H1 (cell line): Measurements from ENCODE around the gene WWP2. TPM values are rescaled to one million over a fixed set of nuclear protein-coding genes. Genes with fewer than 3 reads are reported as not detected.

Experiments
- NANOG ChIP-seq: IDR thresholded peaks from 2 replicates; pipeline ENCODE4 v1.6.1; 2011; ENCODE audit warnings: low read length, low read depth, mild to moderate bottlenecking, inconsistent platforms; ENCODE audit not compliant: insufficient read depth, poor library complexity, severe bottlenecking
- RNF2 ChIP-seq: fragments of 200-900, 300-1000 bp; sonication (generic); IDR thresholded peaks from 2 replicates; pipeline ENCODE4 v1.7.1; 2016; ENCODE audit warnings: borderline replicate concordance, low read depth, mild to moderate bottlenecking, antibody characterized with exemption, low read length; ENCODE audit not compliant: poor library complexity, severe bottlenecking; ENCODE audit errors: missing control alignments
- YY1 ChIP-seq: IDR thresholded peaks from 2 replicates; pipeline ENCODE4 v1.6.1; 2011; ENCODE audit warnings: low read depth, mild to moderate bottlenecking, low read length
- polyA plus RNA-seq, 7 experiments: library from polyadenylated mRNA; depleted of rRNA in 3 of 7; stranded (reverse) in 5 of 7; unstranded in 2 of 7; fragments of >200 nt in 5 of 7; fragments of 200-250 nt in 2 of 7; gene quantifications; 1 replicate in 5 of 7; 2 replicates in 1 of 7; 4 replicates in 1 of 7; pipeline versions ENCODE4 v1.2.1 to v1.2.3, GENCODE V29; 2011 to 2013; ENCODE audit warnings: missing spikeins in 2 of 7, mixed read lengths in 2 of 7
- total RNA-seq: library from RNA; stranded (reverse); fragmentation: NEBNext Ultra II Directional; extraction: Animal tissue kit (Norgen Biotek cat#: 25700); gene quantifications from 2 replicates; pipeline ENCODE4 v1.2.1, GENCODE V29; 2021
- TF ChIP-seq, protein P1 (sequence below): IDR thresholded peaks from 2 replicates; pipeline ENCODE4 v1.6.1; 2012; ENCODE audit warnings: inconsistent platforms

Gene WWP2
- total and polyA plus RNA-seq, 2 of the 8 experiments (the other 6 are each of a cell fraction or from before 2014, with no cell fraction given) = 14.1 to 42.2 TPM

DNA sequence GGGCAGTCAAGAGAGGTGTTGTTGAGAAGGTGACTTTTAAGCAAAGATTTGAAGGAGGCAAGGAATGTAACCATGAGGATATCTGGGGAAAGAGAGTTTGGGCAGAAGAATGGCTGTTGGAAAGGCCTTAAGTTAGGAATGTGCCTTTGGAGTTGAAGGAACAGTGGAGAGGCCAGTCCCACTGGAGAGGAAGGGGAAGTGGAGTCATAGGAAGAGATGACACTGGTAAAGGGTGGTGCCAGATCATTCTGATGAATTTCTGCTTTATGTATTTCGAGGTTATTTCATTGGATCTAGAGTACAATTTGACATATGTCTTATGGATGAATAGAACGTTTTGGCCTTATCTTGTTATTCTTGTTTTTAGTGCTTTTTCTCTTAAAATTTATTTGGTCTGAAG lies 93.5 kb downstream of the WWP2 start (continued):
- no peak for TF ChIP-seq NANOG
- no peak for TF ChIP-seq RNF2
- TF ChIP-seq, protein P1, sequence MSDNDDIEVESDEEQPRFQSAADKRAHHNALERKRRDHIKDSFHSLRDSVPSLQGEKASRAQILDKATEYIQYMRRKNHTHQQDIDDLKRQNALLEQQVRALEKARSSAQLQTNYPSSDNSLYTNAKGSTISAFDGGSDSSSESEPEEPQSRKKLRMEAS = no peak
- no peak for TF ChIP-seq YY1
- TF ChIP-seq, all 59 proteins: peak for 0
